Mononuclear cell (primary cell): Measurements from ENCODE around the gene TNS1. TPM values are rescaled to one million over a fixed set of nuclear protein-coding genes. Genes with fewer than 3 reads are reported as not detected.

Experiments used
- H3K27me3 ChIP-seq: 2 replicates; pipeline ENCODE4 v1.6.0; 2011; ENCODE audit warnings: low read length, control low read depth; ENCODE audit not compliant: insufficient read depth
- H3K4me1 ChIP-seq: 2 replicates; pipeline ENCODE4 v1.5.1; 2011; ENCODE audit warnings: mild to moderate bottlenecking, low read length, control low read depth; ENCODE audit not compliant: insufficient read depth
- H3K4me3 ChIP-seq: 2 replicates; pipeline ENCODE4 v1.5.1; 2011; ENCODE audit warnings: mild to moderate bottlenecking, low read length, moderate library complexity
- H3K9me3 ChIP-seq: 2 replicates; pipeline ENCODE4 v1.5.1; 2011; ENCODE audit warnings: low read depth, mild to moderate bottlenecking, control low read depth, low read length
- total RNA-seq: library from RNA; depleted of rRNA; stranded (reverse); fragments of >200 nt; gene quantifications from one replicate; pipeline ENCODE4 v1.2.3, GENCODE V29; 2012

Gene TNS1
- total RNA-seq, 1 donor: 3.5 TPM

GRCh38 chr2:218000136-218000535 is 2.7 kb downstream of the TNS1 start:
- H3K9me3 ChIP-seq: no peaks in the 10 kb centered on the region
- H3K27me3 ChIP-seq: no peaks in the 10 kb centered on the region
- H3K4me1 ChIP-seq: peaks cover 8% of the 10 kb centered on the region
- no peak overlapping the region for H3K4me3 ChIP-seq

GRCh38 chr2:217999595-217999959 is 3.2 kb downstream of the TNS1 start:
- no peaks in the 10 kb centered on the region for H3K27me3 ChIP-seq
- peaks cover 8% of the 10 kb centered on the region for H3K4me1 ChIP-seq
- no peaks in the 10 kb centered on the region for H3K9me3 ChIP-seq
- H3K4me3 ChIP-seq: no peak overlapping the region

GRCh38 chr2:217998926-217999594 is 3.7 kb downstream of the TNS1 start:
- peaks cover 8% of the 10 kb centered on the region for H3K4me1 ChIP-seq
- no peaks in the 10 kb centered on the region for H3K9me3 ChIP-seq
- no peak overlapping the region for H3K4me3 ChIP-seq
- no peaks in the 10 kb centered on the region for H3K27me3 ChIP-seq

- peaks cover 5% of the 10 kb centered on the region for H3K4me1 ChIP-seq
- no peak overlapping the region for H3K4me3 ChIP-seq
- H3K27me3 ChIP-seq: no peaks in the 10 kb centered on the region
- H3K9me3 ChIP-seq: no peaks in the 10 kb centered on the region
Observed at GRCh38 chr2:217997510-217997909, 5.3 kb downstream of the TNS1 start.

GRCh38 chr2:217996361-217996760 is 6.4 kb downstream of the TNS1 start:
- no peak overlapping the region for H3K4me3 ChIP-seq
- no peaks in the 10 kb centered on the region for H3K27me3 ChIP-seq
- H3K4me1 ChIP-seq: peaks cover 5% of the 10 kb centered on the region
- no peaks in the 10 kb centered on the region for H3K9me3 ChIP-seq

GRCh38 chr2:217995731-217996231 is 7.0 kb downstream of the TNS1 start:
- Histone ChIP-seq H3K9me3 (no peaks in the 10 kb centered on the region), H3K4me3 (no peak overlapping the region), H3K4me1 (peaks cover 5% of the 10 kb centered on the region), H3K27me3 (no peaks in the 10 kb centered on the region)

GRCh38 chr2:217994776-217995274 is 8.0 kb downstream of the TNS1 start:
- H3K4me3 ChIP-seq: no peak overlapping the region
- H3K27me3 ChIP-seq: no peaks in the 10 kb centered on the region
- no peaks in the 10 kb centered on the region for H3K9me3 ChIP-seq
- no peaks in the 10 kb centered on the region for H3K4me1 ChIP-seq

GRCh38 chr2:217993817-217994463 is 8.9 kb downstream of the TNS1 start:
- no peaks in the 10 kb centered on the region for H3K27me3 ChIP-seq
- no peaks in the 10 kb centered on the region for H3K4me1 ChIP-seq
- H3K9me3 ChIP-seq: no peaks in the 10 kb centered on the region
- no peak overlapping the region for H3K4me3 ChIP-seq

GRCh38 chr2:217993138-217993537 is 9.7 kb downstream of the TNS1 start:
- no peaks in the 10 kb centered on the region for H3K4me1 ChIP-seq
- H3K9me3 ChIP-seq: no peaks in the 10 kb centered on the region
- no peak overlapping the region for H3K4me3 ChIP-seq
- no peaks in the 10 kb centered on the region for H3K27me3 ChIP-seq

- no peaks in the 10 kb centered on the region for H3K4me1 ChIP-seq
- H3K27me3 ChIP-seq: no peaks in the 10 kb centered on the region
- H3K4me3 ChIP-seq: no peak overlapping the region
- H3K9me3 ChIP-seq: no peaks in the 10 kb centered on the region
Observed at GRCh38 chr2:217992061-217992460, 10.7 kb downstream of the TNS1 start.

- Histone ChIP-seq H3K4me3 (no peak overlapping the region), H3K4me1 (no peaks in the 10 kb centered on the region), H3K9me3 (no peaks in the 10 kb centered on the region), H3K27me3 (no peaks in the 10 kb centered on the region)
Observed at GRCh38 chr2:217990791-217991465, 11.9 kb downstream of the TNS1 start.

- H3K9me3 ChIP-seq: no peaks in the 10 kb centered on the region
- H3K4me3 ChIP-seq: no peak overlapping the region
- no peaks in the 10 kb centered on the region for H3K27me3 ChIP-seq
Observed at GRCh38 chr2:217990389-217990788, 12.4 kb downstream of the TNS1 start.

GRCh38 chr2:217989221-217989948 is 13.4 kb downstream of the TNS1 start:
- Histone ChIP-seq H3K9me3 (no peaks in the 10 kb centered on the region), H3K27me3 (no peaks in the 10 kb centered on the region), H3K4me1 (no peaks in the 10 kb centered on the region), H3K4me3 (no peak overlapping the region)

More at GRCh38 chr2:217990389-217990788, 12.4 kb downstream of the TNS1 start:
- no peaks in the 10 kb centered on the region for H3K4me1 ChIP-seq

- Histone ChIP-seq H3K4me1 (no peaks in the 10 kb centered on the region), H3K27me3 (no peaks in the 10 kb centered on the region)
Observed at GRCh38 chr2:217988840-217989204, 14.0 kb downstream of the TNS1 start.

More at GRCh38 chr2:217988840-217989204, 14.0 kb downstream of the TNS1 start:
- Histone ChIP-seq H3K9me3 (no peaks in the 10 kb centered on the region), H3K4me3 (no peak overlapping the region)
